ENCODE results near the gene TSPAN5.

DNA sequence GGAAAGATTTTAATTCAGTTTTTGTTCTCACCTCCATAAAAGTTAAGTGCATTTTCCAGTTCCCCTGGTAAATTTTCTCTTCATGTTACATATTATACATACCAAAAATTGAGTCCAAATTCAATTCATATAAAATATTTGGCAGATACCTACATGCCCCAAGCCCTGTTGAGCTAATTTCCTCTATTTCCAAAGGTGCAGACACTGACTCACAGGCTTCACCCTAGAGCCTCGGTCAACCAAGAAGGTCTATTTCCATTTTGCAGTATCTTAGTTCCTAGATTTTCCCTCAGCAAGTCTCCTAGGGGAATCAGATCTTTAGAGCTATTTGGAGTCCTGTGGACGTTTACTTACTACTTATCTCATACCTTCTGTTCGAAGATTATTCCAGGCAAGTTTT, 174.4 kb downstream of the TSPAN5 start:
- TF ChIP-seq EZH2 (IDR thresholded peaks at IDR 0.05; ENCODE audit: borderline replicate concordance) (no peak), EZH2phosphoT487 (IDR thresholded peaks at IDR 0.05; ENCODE audit: low read depth, severe bottlenecking, unreplicated experiment) (no peak)
- TF ChIP-seq, protein P1, sequence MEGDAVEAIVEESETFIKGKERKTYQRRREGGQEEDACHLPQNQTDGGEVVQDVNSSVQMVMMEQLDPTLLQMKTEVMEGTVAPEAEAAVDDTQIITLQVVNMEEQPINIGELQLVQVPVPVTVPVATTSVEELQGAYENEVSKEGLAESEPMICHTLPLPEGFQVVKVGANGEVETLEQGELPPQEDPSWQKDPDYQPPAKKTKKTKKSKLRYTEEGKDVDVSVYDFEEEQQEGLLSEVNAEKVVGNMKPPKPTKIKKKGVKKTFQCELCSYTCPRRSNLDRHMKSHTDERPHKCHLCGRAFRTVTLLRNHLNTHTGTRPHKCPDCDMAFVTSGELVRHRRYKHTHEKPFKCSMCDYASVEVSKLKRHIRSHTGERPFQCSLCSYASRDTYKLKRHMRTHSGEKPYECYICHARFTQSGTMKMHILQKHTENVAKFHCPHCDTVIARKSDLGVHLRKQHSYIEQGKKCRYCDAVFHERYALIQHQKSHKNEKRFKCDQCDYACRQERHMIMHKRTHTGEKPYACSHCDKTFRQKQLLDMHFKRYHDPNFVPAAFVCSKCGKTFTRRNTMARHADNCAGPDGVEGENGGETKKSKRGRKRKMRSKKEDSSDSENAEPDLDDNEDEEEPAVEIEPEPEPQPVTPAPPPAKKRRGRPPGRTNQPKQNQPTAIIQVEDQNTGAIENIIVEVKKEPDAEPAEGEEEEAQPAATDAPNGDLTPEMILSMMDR (IDR thresholded peaks at IDR 0.05; ENCODE audit: poor library complexity) = no peak

Measured in hepatocyte (in vitro differentiated cells).